Dermis blood vessel endothelial cell (primary cell): ENCODE results near the gene HPN. TPM values are rescaled to one million over a fixed set of nuclear protein-coding genes. Genes with fewer than 3 reads are reported as not detected.

Experiments used
- DNase-seq: peaks from one replicate; pipeline ENCODE4 v3.0.0; 2010
- total RNA-seq: library from RNA; depleted of rRNA; stranded (reverse); fragments of >200 nt; gene quantifications from 2 replicates; pipeline ENCODE4 v1.2.3, GENCODE V29; 2014

Gene HPN
- total RNA-seq, 1 donor from 2014 or later: 0.17 TPM

GRCh38 chr19:35107545-35107944 is 66.0 kb downstream of the HPN start:
- peak; percentile 26 for DNase-seq

GRCh38 chr19:35108730-35109129 is 67.2 kb downstream of the HPN start:
- DNase-seq: no peak

GRCh38 chr19:35109395-35110112 is 68.0 kb downstream of the HPN start:
- no peak for DNase-seq

- DNase-seq: no peak
These were observed 69.5 kb downstream of the HPN start for GRCh38 chr19:35110974-35111373.

GRCh38 chr19:35112995-35113688 is 71.6 kb downstream of the HPN start:
- DNase-seq: no peak

- DNase-seq: peak; percentile 72
These were observed 73.0 kb downstream of the HPN start for GRCh38 chr19:35114353-35115176.

GRCh38 chr19:35115177-35115951 is 73.8 kb downstream of the HPN start, which contains the start of gene FXYD3:
Gene FXYD3 (plus strand): TSS chr19:35115823. CDS start chr19:35119377, 3,554 bp downstream.
- DNase-seq: no peak

Other genes with a start within 250 kb of the HPN start
- 5.2 and 7.3 TPM in 2 replicates for gene ZNF30, start 114.8 kb upstream of the HPN start, total RNA-seq
- 55.2 and 57.2 TPM in 2 replicates for gene ZNF792, start 77.5 kb upstream of the HPN start, total RNA-seq
- gene GRAMD1A, start 41.4 kb upstream of the HPN start, total RNA-seq: 48.5 and 56.0 TPM in 2 replicates
- gene SCN1B, start 11.3 kb upstream of the HPN start, total RNA-seq: 6.5 and 15.9 TPM in 2 replicates
- 0.68 TPM in 1 of 2 replicates, not detected in the other for gene FXYD3, start 74.1 kb downstream of the HPN start, total RNA-seq
- gene LGI4, start 93.3 kb downstream of the HPN start, total RNA-seq: 0.34 TPM in 1 of 2 replicates, not detected in the other
- gene FXYD1, start 97.1 kb downstream of the HPN start, total RNA-seq: not detected in 2 replicates
- not detected in 2 replicates for gene FXYD7, start 101.5 kb downstream of the HPN start, total RNA-seq
- gene FXYD5, start 113.0 kb downstream of the HPN start, total RNA-seq: 17.2 and 19.3 TPM in 2 replicates
- gene FAM187B, start 187.0 kb downstream of the HPN start, total RNA-seq: not detected in 2 replicates
- 0.56 and 2.0 TPM in 2 replicates for gene LSR, start 207.3 kb downstream of the HPN start, total RNA-seq
- 47.5 and 58.2 TPM in 2 replicates for gene USF2, start 227.2 kb downstream of the HPN start, total RNA-seq
- gene HAMP, start 240.8 kb downstream of the HPN start, total RNA-seq: under 0.01 TPM in 1 of 2 replicates, not detected in the other